ENCODE results near the gene SNUPN.
"Not testable (repeated sequence)": the region's sequence is repeated elsewhere in the genome, so short reads cannot be mapped to it uniquely, and the experiment has no call there.

- not testable (repeated sequence) for TF ChIP-seq CTCF, POLR2A (IDR thresholded peaks at IDR 0.05)
These were observed 66.2 kb downstream of the SNUPN start for GRCh38 chr15:75559360-75559759.
